IPS-18a (cell line): ENCODE data around the gene RBM4.
A peak's percentile ranks its signal among the peaks of the same experiment; 100 is the strongest.
"Not testable (repeated sequence)": the region's sequence is repeated elsewhere in the genome, so short reads cannot be mapped to it uniquely, and the experiment has no call there.

Source experiments
- H3K27ac ChIP-seq: one replicate; pipeline ENCODE4 v1.5.1; 2013; ENCODE audit warnings: low read length
- H3K27me3 ChIP-seq: one replicate; pipeline ENCODE4 v1.6.1; 2013; ENCODE audit warnings: mild to moderate bottlenecking, low read length; ENCODE audit not compliant: control insufficient read depth, insufficient read depth
- H3K36me3 ChIP-seq: one replicate; pipeline ENCODE4 v1.6.1; 2013; ENCODE audit warnings: low read depth, low read length; ENCODE audit not compliant: control insufficient read depth
- H3K4me1 ChIP-seq: one replicate; pipeline ENCODE4 v1.6.1; 2013; ENCODE audit warnings: low read depth, low read length; ENCODE audit not compliant: control insufficient read depth
- H3K4me3 ChIP-seq: one replicate; pipeline ENCODE4 v1.5.1; 2013; ENCODE audit warnings: low read length
- H3K9ac ChIP-seq: one replicate; pipeline ENCODE4 v1.6.1; 2013; ENCODE audit warnings: mild to moderate bottlenecking, low read length, moderate library complexity
- H3K9me3 ChIP-seq: one replicate; pipeline ENCODE4 v1.6.1; 2013; ENCODE audit warnings: low read depth, low read length; ENCODE audit not compliant: control insufficient read depth

RBM4 gene, protein sequence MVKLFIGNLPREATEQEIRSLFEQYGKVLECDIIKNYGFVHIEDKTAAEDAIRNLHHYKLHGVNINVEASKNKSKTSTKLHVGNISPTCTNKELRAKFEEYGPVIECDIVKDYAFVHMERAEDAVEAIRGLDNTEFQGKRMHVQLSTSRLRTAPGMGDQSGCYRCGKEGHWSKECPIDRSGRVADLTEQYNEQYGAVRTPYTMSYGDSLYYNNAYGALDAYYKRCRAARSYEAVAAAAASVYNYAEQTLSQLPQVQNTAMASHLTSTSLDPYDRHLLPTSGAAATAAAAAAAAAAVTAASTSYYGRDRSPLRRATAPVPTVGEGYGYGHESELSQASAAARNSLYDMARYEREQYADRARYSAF

DNA sequence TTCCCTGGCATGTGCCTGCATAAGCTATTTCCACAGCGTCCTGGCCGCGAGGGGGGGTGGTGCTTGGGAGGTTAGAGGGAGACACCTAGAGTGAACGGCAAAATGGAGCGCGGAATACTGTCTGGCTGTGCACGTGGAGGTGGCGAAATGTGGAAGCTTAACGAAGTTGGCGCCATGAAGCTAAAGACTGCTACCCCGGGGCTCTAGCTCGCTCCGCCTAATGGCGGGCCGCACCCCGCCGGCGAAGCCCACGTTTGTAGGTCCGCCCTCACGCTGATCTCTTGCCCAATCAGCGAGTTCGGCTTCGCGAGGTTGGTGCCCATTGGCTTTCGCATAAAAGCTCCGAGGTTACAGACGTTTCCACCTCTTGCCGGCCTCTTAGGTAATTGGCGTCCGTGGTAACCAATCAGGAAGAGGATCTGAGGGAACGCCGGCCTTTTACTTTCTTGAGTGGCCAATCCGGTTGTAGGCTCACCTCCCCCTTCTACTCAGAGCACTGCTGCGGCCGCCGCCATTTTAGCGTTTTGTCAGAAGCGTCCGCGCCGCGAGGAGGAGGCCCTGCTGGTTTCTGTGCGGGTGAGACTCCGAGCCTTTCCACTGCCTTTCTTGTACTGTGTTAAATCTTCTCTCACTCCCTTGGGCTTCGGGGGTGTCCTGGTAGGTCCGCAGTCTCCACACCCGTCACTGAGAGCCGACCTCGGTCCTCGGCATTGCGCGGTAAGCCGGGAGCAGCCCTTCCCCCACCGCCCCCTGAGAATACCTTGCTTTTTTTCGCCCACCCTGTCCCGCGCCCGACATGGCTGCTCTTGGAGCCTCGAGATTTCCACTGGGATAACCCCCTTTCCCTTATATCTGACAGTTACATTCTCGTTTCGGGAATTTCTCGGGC is at the start of gene RBM4:
TSS of gene RBM4 (plus strand) at position 527 of the 889 bp plus-strand sequence. CDS start 1,009 bp downstream, outside the sequence.
- peaks cover 36% of the 10 kb centered on the region for H3K4me1 ChIP-seq
- peak within 1 kb of the TSS; percentile 97 for H3K27ac ChIP-seq
- peaks cover 38% of the 10 kb centered on the region for H3K36me3 ChIP-seq
- H3K9me3 ChIP-seq, result no peaks in the 10 kb centered on the region
- peak within 1 kb of the TSS; percentile 100 for H3K9ac ChIP-seq
- H3K4me3 ChIP-seq, result peak within 1 kb of the TSS; percentile 100
- H3K27me3 ChIP-seq, result no peaks in the 10 kb centered on the region

DNA sequence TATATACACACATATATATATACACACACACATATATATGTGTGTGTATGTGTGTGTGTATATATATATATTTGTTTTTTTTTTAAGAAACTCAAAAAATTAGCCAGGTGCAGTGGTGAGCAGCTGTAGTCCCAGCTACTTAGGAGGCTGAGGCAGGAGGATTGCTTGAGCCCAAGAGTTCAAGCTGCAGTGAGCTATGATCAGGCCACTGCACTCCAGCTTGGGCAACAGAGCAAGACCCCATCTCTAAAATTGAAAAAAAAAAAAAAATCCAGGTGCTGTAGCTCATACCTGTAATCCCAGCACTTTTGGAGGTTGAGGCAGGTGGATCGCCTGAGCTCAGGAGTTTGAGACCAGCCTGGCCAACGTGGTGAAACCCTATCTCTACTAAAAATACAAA is 49.2 kb upstream of the RBM4 start:
- H3K36me3 ChIP-seq, H3K9me3 ChIP-seq, H3K27me3 ChIP-seq, H3K9ac ChIP-seq, H3K4me3 ChIP-seq, H3K27ac ChIP-seq: not testable (repeated sequence)
- H3K4me1 ChIP-seq, result peaks cover 13% of the 10 kb centered on the region

DNA sequence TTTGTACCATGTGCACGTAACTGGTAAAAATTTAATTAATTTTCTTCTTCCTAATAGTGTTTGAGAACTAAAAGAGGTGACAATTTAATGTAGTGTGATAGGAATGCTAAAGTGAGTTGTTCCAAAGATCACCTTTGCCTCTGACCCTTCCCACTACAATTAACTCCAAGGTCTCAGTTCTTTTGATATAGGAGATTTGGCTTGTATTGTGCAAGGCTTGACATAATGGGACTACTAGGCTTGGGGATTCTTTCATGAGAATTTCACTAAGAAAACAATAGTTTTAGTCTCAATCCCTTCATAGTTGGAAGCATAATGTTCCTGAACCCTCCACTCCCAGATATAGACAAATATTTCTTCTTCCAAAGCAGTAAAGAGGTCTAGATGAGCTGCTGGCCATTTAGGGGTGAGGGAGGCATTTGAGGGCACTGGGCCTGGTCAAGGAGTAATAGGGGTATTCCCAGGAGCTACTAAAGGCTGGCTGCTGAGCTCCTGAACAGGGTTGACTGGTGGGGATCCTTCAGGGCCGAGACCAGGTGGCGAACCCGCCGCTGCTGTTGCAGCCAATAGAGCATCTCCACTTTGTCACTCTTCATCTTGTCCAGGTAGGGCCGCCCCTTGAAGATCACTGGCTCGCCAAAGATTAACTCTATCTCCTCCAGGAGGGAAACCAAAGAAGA is 48.4 kb upstream of the RBM4 start:
- Histone ChIP-seq H3K27ac (no peak overlapping the region), H3K36me3 (no peaks in the 10 kb centered on the region), H3K27me3 (no peaks in the 10 kb centered on the region), H3K4me1 (peaks cover 13% of the 10 kb centered on the region), H3K9me3 (no peaks in the 10 kb centered on the region), H3K9ac (no peak overlapping the region), H3K4me3 (no peak overlapping the region)

DNA sequence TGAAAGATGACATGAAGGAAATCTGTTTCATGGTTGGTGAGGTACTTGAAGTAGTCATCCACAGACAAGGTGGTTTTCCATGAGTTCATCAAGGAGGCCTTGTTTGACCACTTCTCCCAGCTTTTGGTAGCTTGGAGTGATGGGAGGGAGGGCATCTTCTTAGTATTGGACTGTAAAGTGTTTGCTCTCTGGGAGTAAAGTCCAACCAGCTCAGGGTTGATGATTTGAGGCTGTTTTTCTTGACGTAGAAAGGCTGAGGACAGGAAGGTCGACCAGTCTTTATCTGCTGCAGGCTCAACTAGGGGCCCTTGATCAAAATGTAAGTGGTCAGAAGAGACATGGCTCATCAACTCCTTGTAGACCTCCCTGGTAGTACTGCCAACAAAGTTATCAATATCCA is 47.3 kb upstream of the RBM4 start:
- Histone ChIP-seq H3K36me3 (no peaks in the 10 kb centered on the region), H3K9ac (no peak overlapping the region), H3K4me3 (no peak overlapping the region), H3K9me3 (no peaks in the 10 kb centered on the region), H3K27ac (no peak overlapping the region), H3K27me3 (no peaks in the 10 kb centered on the region), H3K4me1 (peaks cover 13% of the 10 kb centered on the region)

DNA sequence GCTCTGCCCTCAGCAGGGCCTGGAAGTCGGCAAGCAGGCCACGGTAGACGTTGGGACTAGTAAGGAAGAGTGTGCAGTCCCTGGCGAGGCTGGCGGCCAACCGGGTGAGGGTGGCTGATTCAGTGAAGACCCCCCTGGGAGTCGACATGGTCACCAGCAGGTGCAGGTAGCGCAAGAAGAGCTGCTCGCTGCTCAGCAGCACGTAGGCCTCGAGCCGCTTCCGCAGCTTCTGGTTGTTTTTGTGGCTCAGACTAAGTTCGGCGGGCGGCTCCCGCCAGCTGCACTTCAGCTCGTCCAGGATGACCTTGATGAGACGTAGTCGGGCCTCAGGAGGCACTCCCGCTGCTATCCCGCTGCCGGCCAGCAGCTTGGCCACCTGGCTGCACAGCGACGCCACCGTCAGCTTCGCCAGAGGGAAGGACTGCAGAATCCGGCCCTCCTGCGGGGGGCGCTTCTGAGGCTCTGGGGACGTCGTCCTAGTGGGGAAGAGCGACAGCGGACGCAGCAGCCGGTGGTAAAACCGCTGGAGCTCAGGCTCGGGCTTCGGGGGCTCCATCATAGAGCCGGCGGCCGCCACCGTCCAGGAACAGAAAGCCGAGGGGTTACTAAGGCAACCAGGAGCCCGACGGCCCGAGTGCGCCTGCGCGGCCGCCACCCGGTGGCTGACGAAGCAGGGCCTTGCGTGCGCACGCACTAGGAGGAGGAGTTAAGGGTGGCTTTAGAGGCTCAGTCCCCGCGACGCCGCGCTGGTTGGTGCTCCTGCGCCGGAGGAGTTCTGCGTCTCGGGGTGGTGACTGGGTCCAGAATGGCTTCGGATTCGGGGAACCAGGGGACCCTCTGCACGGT is 45.8 kb upstream of the RBM4 start, which contains the start of the genes CCDC87 and CCS:
TSS of gene CCDC87 (minus strand) at position 607 of the 846 bp plus-strand sequence. CDS start at position 559, 48 bp downstream.
TSS of gene CCS (plus strand) at position 729 of the 846 bp plus-strand sequence. CDS start at position 806, 77 bp downstream.
- Histone ChIP-seq H3K9ac (peak within 1 kb of the TSS; percentile 63), H3K9me3 (no peaks in the 10 kb centered on the region), H3K4me1 (peaks cover 13% of the 10 kb centered on the region), H3K36me3 (no peaks in the 10 kb centered on the region), H3K27ac (no peak within 1 kb of the TSS), H3K4me3 (peak within 1 kb of the TSS; percentile 75), H3K27me3 (no peaks in the 10 kb centered on the region)

DNA sequence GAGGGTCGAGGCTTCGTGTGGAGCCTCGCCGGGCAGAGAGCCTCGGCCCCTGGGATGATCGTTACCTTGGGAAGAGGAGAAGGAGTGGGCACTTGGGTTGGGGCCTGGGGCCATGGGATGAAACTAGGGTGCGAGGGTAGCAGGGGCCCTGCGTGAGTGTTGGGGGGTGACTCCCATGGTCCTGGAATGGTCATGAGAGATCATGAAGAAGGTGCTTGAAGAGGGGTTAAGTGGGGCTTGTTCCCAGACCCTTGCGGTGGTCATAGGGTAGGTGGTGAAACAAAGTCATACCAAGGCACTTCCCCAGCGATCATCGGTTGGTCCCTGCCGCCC is 45.2 kb upstream of the RBM4 start:
- H3K27me3 ChIP-seq, result no peaks in the 10 kb centered on the region
- H3K9ac ChIP-seq, result peak overlapping the region; percentile 63
- peaks cover 13% of the 10 kb centered on the region for H3K4me1 ChIP-seq
- no peaks in the 10 kb centered on the region for H3K36me3 ChIP-seq
- H3K9me3 ChIP-seq, result no peaks in the 10 kb centered on the region
- peak overlapping the region; percentile 75 for H3K4me3 ChIP-seq
- H3K27ac ChIP-seq, result no peak overlapping the region

DNA sequence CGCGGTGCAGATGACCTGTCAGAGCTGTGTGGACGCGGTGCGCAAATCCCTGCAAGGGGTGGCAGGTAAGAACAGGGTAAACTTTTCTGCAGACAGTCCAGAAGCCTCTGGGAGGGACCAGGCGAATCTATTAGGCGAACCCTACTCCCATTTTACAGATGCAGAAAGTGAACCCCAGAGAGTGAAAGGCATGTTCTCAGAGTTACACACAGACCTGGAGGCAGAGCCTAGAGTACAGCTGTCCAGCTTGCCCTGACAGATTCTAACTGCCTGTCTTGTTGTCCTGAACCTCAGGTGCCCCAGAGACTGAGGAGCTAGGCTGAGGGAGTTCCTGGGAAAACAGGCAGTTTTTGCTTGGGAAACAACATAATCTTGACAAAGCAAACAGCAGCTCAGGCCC is 44.9 kb upstream of the RBM4 start:
- Histone ChIP-seq H3K36me3 (no peaks in the 10 kb centered on the region), H3K9me3 (no peaks in the 10 kb centered on the region), H3K4me1 (peaks cover 13% of the 10 kb centered on the region), H3K27ac (no peak overlapping the region), H3K27me3 (no peaks in the 10 kb centered on the region), H3K4me3 (peak overlapping the region; percentile 75), H3K9ac (peak overlapping the region; percentile 63)

DNA sequence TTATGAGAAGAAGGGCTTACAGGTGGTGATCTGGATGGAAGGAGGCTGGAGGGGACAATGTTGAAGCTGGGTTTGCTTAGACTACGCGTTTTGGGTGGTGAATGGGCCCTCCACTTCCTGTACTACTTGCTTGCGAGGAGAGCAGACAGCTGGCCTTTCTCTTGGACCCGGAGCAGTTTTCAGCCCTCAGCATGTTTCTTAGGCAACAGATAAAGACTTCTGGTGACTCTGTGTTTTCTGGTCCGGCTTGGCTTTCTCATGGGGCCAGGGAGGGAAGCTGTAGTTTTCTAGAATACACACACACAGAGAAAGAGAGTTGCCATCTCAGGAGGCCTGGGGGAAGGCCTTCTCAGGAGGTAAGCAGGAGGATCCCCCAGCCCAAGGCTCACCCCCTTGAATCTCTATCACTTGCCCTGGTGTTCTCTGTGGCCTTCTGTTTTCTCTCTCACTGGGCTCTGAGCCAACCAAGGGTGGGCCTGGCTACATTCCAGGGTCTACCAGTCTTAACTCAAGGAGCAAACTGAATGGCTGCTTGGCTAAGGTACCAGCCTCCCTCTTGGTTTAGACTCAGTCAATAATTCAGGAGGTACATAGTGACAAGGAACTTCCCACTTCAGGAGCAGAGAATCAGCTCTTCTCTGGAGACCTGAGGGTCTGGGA is 43.1 kb upstream of the RBM4 start:
- Histone ChIP-seq H3K9me3 (no peaks in the 10 kb centered on the region), H3K4me1 (peaks cover 13% of the 10 kb centered on the region), H3K9ac (no peak overlapping the region), H3K36me3 (peaks cover 8% of the 10 kb centered on the region), H3K27ac (no peak overlapping the region), H3K4me3 (no peak overlapping the region), H3K27me3 (no peaks in the 10 kb centered on the region)

DNA sequence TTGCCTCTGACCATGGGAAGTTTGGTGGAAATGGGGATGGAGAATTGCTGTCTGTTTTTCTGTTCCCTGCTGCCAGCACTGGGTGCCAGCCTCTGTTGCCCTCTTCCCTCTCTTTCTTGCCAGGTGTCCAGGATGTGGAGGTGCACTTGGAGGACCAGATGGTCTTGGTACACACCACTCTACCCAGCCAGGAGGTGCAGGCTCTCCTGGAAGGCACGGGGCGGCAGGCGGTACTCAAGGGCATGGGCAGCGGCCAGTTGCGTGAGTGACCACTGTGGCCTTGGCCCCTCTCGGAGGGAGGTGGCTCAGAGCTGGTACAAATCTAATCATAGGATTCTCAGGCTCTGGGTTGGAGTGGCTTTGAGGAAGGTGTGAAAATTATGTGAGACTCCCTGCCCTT is 39.5 kb upstream of the RBM4 start:
- Histone ChIP-seq H3K4me3 (no peak overlapping the region), H3K36me3 (peaks cover 8% of the 10 kb centered on the region), H3K9me3 (no peaks in the 10 kb centered on the region), H3K27me3 (no peaks in the 10 kb centered on the region), H3K9ac (no peak overlapping the region), H3K27ac (no peak overlapping the region), H3K4me1 (no peaks in the 10 kb centered on the region)

DNA sequence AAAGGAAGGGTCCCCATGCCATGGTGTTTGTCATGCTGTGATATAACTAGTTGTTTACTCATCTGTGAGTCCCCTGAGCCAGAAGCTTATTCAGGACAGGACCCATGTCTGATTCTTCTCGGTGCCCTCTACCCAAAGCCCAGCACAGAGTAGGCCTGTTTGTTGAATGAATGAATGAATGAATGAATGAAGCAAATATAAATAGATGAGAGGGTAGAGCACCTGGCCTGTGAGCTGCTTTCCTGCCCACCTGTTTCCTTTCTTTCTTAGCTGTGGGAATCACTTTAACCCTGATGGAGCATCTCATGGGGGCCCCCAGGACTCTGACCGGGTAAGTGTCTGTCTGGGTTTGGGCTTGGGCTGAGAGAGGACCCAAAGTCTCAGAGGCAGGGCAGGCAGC is 38.3 kb upstream of the RBM4 start:
- no peak overlapping the region for H3K9ac ChIP-seq
- H3K27me3 ChIP-seq, result no peaks in the 10 kb centered on the region
- no peak overlapping the region for H3K4me3 ChIP-seq
- H3K27ac ChIP-seq, result no peak overlapping the region
- no peaks in the 10 kb centered on the region for H3K4me1 ChIP-seq
- H3K36me3 ChIP-seq, result peaks cover 17% of the 10 kb centered on the region
- H3K9me3 ChIP-seq, result no peaks in the 10 kb centered on the region
